Smooth muscle cell (in vitro differentiated cells): ENCODE results near the gene MMP15. TPM values are rescaled to one million over a fixed set of nuclear protein-coding genes. Genes with fewer than 3 reads are reported as not detected.

Experiments
- DNase-seq: peaks from one replicate; lab custom pipeline; 2025; ENCODE audit not compliant: unreplicated experiment; lab: John Stamatoyannopoulos, UW
- H2AFZ ChIP-seq: fragments of 200-600 bp; sonication (generic); 2 replicates; pipeline ENCODE4 v1.6.0; 2016; ENCODE audit warnings: antibody characterized with exemption, low read depth, mild to moderate bottlenecking
- H3F3A ChIP-seq: fragments of 200-600 bp; sonication (generic); 2 replicates; pipeline ENCODE4 v1.6.0; 2017; ENCODE audit warnings: antibody characterized with exemption, low read depth
- H3K27ac ChIP-seq: fragments of 200-600 bp; sonication (generic); 2 replicates; pipeline ENCODE4 v1.5.1; 2016; ENCODE audit warnings: low read depth, mild to moderate bottlenecking
- H3K27me3 ChIP-seq: fragments of 200-600 bp; sonication (generic); 2 replicates; pipeline ENCODE4 v1.6.1; 2016; ENCODE audit warnings: low read depth, mild to moderate bottlenecking
- H3K36me3 ChIP-seq: fragments of 200-600 bp; sonication (generic); 2 replicates; pipeline ENCODE4 v1.5.1; 2016; ENCODE audit warnings: low read depth
- H3K4me1 ChIP-seq: fragments of 200-600 bp; sonication (generic); 2 replicates; pipeline ENCODE4 v1.5.1; 2016; ENCODE audit warnings: low read depth
- H3K4me2 ChIP-seq: fragments of 200-600 bp; sonication (generic); 2 replicates; pipeline ENCODE4 v1.6.0; 2016; ENCODE audit warnings: mild to moderate bottlenecking
- H3K4me3 ChIP-seq: fragments of 200-600 bp; sonication (generic); 2 replicates; pipeline ENCODE4 v1.5.1; 2016; ENCODE audit warnings: mild to moderate bottlenecking
- H3K79me2 ChIP-seq: fragments of 200-600 bp; sonication (generic); 2 replicates; pipeline ENCODE4 v1.6.0; 2016; ENCODE audit warnings: low read depth, mild to moderate bottlenecking
- H3K9ac ChIP-seq: fragments of 200-600 bp; sonication (generic); 2 replicates; pipeline ENCODE4 v1.6.0; 2016; ENCODE audit warnings: low read depth
- H3K9me3 ChIP-seq: fragments of 200-600 bp; sonication (generic); replicated peaks from 2 replicates; pipeline ENCODE4 v1.5.1; 2016; ENCODE audit warnings: low read depth
- H4K20me1 ChIP-seq: fragments of 200-600 bp; sonication (generic); 2 replicates; pipeline ENCODE4 v1.6.0; 2016; ENCODE audit warnings: low read depth
- WGBS: methylation state at CpG from one replicate; pipeline ENCODE4 v1.1.7; 2016; ENCODE audit warnings: low lambda C conversion rate; 5-methylcytosine and 5-hydroxymethylcytosine counted together
- polyA plus RNA-seq: library from polyadenylated mRNA; unstranded; fragments of >200 nt; fragmentation: Nextera tagmentation; extraction: Ambion mirVana; gene quantifications from 2 replicates; pipeline ENCODE4 v1.2.1, GENCODE V29; 2016
- total RNA-seq: library from RNA; depleted of rRNA; stranded (reverse); fragments of >200 nt; gene quantifications from 2 replicates; pipeline ENCODE4 v1.2.3, GENCODE V29; 2014
- TF ChIP-seq, protein P1 (sequence below): fragments of 200-600 bp; sonication (generic); IDR thresholded peaks from 2 replicates; pipeline ENCODE4 v1.5.1; 2017; ENCODE audit warnings: borderline replicate concordance, mild to moderate bottlenecking, antibody characterized with exemption; ENCODE audit not compliant: insufficient read depth, poor library complexity, severe bottlenecking

The MMP15 gene
- total and polyA plus RNA-seq, 2 experiments from 2014 or later = 2.3 to 5.2 TPM

DNA sequence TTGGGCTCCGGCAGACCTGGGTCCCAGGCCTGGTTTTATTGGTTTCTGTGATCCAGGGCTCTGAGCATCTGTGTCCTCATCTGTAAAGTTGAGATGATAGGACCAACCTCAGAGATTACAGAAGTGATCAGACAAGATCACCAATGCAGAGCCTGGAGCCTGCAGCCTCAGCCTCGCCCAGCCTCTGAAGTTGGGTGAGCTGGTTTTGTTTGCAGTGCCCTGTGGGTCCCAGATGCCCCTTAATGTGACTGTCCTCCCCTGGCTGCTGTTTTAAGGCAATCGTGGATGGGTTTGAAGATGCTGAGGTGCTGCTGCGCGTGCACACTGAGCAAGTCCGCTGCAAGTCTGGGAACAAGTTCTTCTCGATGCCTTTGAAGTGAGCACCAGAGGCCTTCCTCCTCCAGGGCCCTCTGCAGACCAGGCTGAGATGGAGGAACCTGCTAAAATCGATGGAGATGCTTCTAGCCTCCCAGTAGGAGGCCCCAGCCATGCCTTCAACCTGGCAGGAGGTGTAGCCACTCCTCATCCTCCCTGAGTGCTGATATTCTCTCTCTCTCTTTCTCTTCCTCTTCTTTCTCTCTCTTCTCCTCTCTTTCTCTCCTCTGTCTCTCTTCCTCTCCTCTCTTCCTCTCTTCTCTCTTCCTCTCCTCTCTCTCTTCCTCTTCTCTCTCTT is 5.6 kb upstream of the MMP15 start:
- TF ChIP-seq, protein P1, sequence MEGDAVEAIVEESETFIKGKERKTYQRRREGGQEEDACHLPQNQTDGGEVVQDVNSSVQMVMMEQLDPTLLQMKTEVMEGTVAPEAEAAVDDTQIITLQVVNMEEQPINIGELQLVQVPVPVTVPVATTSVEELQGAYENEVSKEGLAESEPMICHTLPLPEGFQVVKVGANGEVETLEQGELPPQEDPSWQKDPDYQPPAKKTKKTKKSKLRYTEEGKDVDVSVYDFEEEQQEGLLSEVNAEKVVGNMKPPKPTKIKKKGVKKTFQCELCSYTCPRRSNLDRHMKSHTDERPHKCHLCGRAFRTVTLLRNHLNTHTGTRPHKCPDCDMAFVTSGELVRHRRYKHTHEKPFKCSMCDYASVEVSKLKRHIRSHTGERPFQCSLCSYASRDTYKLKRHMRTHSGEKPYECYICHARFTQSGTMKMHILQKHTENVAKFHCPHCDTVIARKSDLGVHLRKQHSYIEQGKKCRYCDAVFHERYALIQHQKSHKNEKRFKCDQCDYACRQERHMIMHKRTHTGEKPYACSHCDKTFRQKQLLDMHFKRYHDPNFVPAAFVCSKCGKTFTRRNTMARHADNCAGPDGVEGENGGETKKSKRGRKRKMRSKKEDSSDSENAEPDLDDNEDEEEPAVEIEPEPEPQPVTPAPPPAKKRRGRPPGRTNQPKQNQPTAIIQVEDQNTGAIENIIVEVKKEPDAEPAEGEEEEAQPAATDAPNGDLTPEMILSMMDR = no peak
- Histone ChIP-seq H3K9me3 (no peaks in the 10 kb centered on the region), H4K20me1 (no peaks in the 10 kb centered on the region), H3K9ac (no peak overlapping the region), H3K4me3 (no peak overlapping the region), H3F3A (no peaks in the 10 kb centered on the region), H3K4me1 (peaks cover 2% of the 10 kb centered on the region), H3K27me3 (peaks cover 6% of the 10 kb centered on the region), H3K36me3 (no peaks in the 10 kb centered on the region), H3K4me2 (no peak overlapping the region), H3K27ac (no peak overlapping the region), H2AFZ (no peak overlapping the region), H3K79me2 (no peaks in the 10 kb centered on the region)
- no peak for DNase-seq
- 83% methylated on average over 8 of the region's 8 CpGs for WGBS

GRCh38 chr16:58020628-58021521 is 4.7 kb upstream of the MMP15 start:
- Histone ChIP-seq H3K79me2 (no peaks in the 10 kb centered on the region), H3K9ac (no peak overlapping the region), H3K4me2 (no peak overlapping the region), H3K27ac (no peak overlapping the region), H2AFZ (no peak overlapping the region), H3K36me3 (no peaks in the 10 kb centered on the region), H3K9me3 (no peaks in the 10 kb centered on the region), H3K27me3 (peaks cover 8% of the 10 kb centered on the region), H3K4me1 (peaks cover 6% of the 10 kb centered on the region), H3K4me3 (no peak overlapping the region), H4K20me1 (no peaks in the 10 kb centered on the region), H3F3A (no peaks in the 10 kb centered on the region)
- TF ChIP-seq, protein P1 = peak; percentile 83
- 74% methylated on average over 8 of the region's 8 CpGs for WGBS
- DNase-seq = no peak

DNA sequence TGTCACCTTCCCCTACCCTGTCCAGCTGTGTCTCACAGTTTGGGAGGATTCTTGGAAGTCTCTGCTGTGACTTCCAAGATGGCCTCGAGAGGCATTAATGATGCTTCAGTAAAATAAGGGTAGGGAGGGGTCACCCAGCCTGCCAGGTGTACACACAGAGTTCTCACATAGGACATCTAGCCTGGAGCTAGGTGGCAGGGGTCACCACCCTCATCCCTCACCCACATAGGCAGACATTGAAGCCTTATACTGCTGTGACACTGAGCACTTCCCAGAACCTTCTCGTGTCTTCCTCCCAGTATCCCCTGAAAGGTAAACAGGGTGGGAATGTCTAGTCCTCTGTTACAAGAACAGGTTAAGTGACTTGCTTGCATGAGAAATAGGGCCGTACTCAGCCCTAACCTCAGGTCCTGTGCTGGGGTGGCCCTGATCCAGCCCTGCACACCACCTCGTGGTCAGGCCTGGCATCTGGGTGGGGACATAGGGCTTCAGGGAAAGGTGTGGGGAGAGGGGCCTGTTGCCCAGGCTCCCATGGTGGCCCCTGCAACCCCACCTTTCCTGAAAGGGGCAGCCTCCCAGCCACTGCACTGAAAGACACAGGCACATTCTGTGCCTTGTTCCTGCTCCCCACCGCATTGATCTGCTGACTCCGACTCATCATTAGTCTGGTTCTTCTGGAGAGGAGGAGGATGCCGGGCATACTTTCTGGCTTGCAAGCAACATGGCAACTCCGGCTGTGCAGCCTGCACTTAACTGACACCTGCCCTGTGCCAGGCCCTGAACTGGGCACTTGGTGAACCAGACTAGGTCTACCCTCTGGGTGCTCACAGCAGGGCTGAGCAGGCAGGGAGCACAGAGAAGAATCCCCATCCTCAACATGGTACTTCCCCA is 3.6 kb upstream of the MMP15 start:
- H3K9me3 ChIP-seq = no peaks in the 10 kb centered on the region
- no peak overlapping the region for H3K27ac ChIP-seq
- peaks cover 8% of the 10 kb centered on the region for H3K27me3 ChIP-seq
- no peaks in the 10 kb centered on the region for H3F3A ChIP-seq
- TF ChIP-seq, protein P1 = no peak
- no peak for DNase-seq
- no peak overlapping the region for H3K4me2 ChIP-seq
- no peak overlapping the region for H3K9ac ChIP-seq
- peaks cover 6% of the 10 kb centered on the region for H3K4me1 ChIP-seq
- no peaks in the 10 kb centered on the region for H3K79me2 ChIP-seq
- WGBS = 73% methylated on average over 8 of the region's 8 CpGs
- no peak overlapping the region for H2AFZ ChIP-seq
- H3K36me3 ChIP-seq = no peaks in the 10 kb centered on the region
- H4K20me1 ChIP-seq = no peaks in the 10 kb centered on the region
- H3K4me3 ChIP-seq = no peak overlapping the region
